ENCODE data around the gene SNTG2.

Gene SNTG2

GRCh38 chr2:950080-950966, at the start of gene SNTG2:
SNTG2 (plus strand) TSS chr2:950849; CDS start chr2:950997, 148 bp downstream.
- Histone ChIP-seq H3K9me3 (ENCODE audit: severe bottlenecking) (no peaks in the 10 kb centered on the region), H3K27ac (ENCODE audit: poor library complexity, severe bottlenecking) (no peak within 1 kb of the TSS), H3K4me1 (ENCODE audit: insufficient read depth, poor library complexity, severe bottlenecking) (no peaks in the 10 kb centered on the region), H3K27me3 (ENCODE audit: insufficient read depth, poor library complexity, severe bottlenecking) (peaks cover 36% of the 10 kb centered on the region), H3K36me3 (ENCODE audit: low read depth) (no peaks in the 10 kb centered on the region), H3K4me3 (ENCODE audit: severe bottlenecking) (peak within 1 kb of the TSS; percentile 29)
- TF ChIP-seq CTCF (IDR thresholded peaks at IDR 0.05; ENCODE audit: poor library complexity, severe bottlenecking), result no peak
- ATAC-seq (ENCODE audit: low read depth), result peak; percentile 59
- no peak for DNase-seq (ENCODE audit: low spot score)

- no peak for TF ChIP-seq CTCF (IDR thresholded peaks at IDR 0.05; ENCODE audit: poor library complexity, severe bottlenecking)
- ATAC-seq (ENCODE audit: low read depth) (no peak), DNase-seq (ENCODE audit: low spot score) (no peak)
- no peaks in the 10 kb centered on the region for H3K4me1 ChIP-seq (ENCODE audit: insufficient read depth, poor library complexity, severe bottlenecking)
- H3K4me3 ChIP-seq (ENCODE audit: severe bottlenecking), result no peak overlapping the region
- no peak overlapping the region for H3K27ac ChIP-seq (ENCODE audit: poor library complexity, severe bottlenecking)
- H3K36me3 ChIP-seq (ENCODE audit: low read depth), result no peaks in the 10 kb centered on the region
- no peaks in the 10 kb centered on the region for H3K27me3 ChIP-seq (ENCODE audit: insufficient read depth, poor library complexity, severe bottlenecking)
- H3K9me3 ChIP-seq (ENCODE audit: severe bottlenecking), result no peaks in the 10 kb centered on the region
Observed at GRCh38 chr2:902584-902983, 48.1 kb upstream of the SNTG2 start.

GRCh38 chr2:903223-903900, 47.3 kb upstream of the SNTG2 start:
- DNase-seq (ENCODE audit: low spot score) (no peak), ATAC-seq (ENCODE audit: low read depth) (no peak)
- H3K27ac ChIP-seq (ENCODE audit: poor library complexity, severe bottlenecking), result no peak overlapping the region
- TF ChIP-seq CTCF (IDR thresholded peaks at IDR 0.05; ENCODE audit: poor library complexity, severe bottlenecking), result no peak
- H3K4me3 ChIP-seq (ENCODE audit: severe bottlenecking), result no peak overlapping the region
- no peaks in the 10 kb centered on the region for H3K36me3 ChIP-seq (ENCODE audit: low read depth)
- H3K9me3 ChIP-seq (ENCODE audit: severe bottlenecking), result no peaks in the 10 kb centered on the region
- no peaks in the 10 kb centered on the region for H3K27me3 ChIP-seq (ENCODE audit: insufficient read depth, poor library complexity, severe bottlenecking)
- no peaks in the 10 kb centered on the region for H3K4me1 ChIP-seq (ENCODE audit: insufficient read depth, poor library complexity, severe bottlenecking)

- H3K4me3 ChIP-seq (ENCODE audit: severe bottlenecking), result no peak overlapping the region
- no peaks in the 10 kb centered on the region for H3K4me1 ChIP-seq (ENCODE audit: insufficient read depth, poor library complexity, severe bottlenecking)
- DNase-seq (ENCODE audit: low spot score) (no peak), ATAC-seq (ENCODE audit: low read depth) (no peak)
- H3K9me3 ChIP-seq (ENCODE audit: severe bottlenecking), result no peaks in the 10 kb centered on the region
- no peaks in the 10 kb centered on the region for H3K36me3 ChIP-seq (ENCODE audit: low read depth)
- H3K27me3 ChIP-seq (ENCODE audit: insufficient read depth, poor library complexity, severe bottlenecking), result no peaks in the 10 kb centered on the region
- no peak for TF ChIP-seq CTCF (IDR thresholded peaks at IDR 0.05; ENCODE audit: poor library complexity, severe bottlenecking)
- no peak overlapping the region for H3K27ac ChIP-seq (ENCODE audit: poor library complexity, severe bottlenecking)
Observed at GRCh38 chr2:904246-905024, 46.2 kb upstream of the SNTG2 start.
